IMR-90 (cell line): Measurements from ENCODE around the gene BAHD1. TPM values are rescaled to one million over a fixed set of nuclear protein-coding genes. Genes with fewer than 3 reads are reported as not detected.

Source experiments
- ATAC-seq: fragments of 200-7000 bp; cut with Tn5 transposase; 2 replicates; pipeline ENCODE4 v1.9.1; 2020; ENCODE audit warnings: low read depth, mild to moderate bottlenecking, moderate library complexity
- BruUV-seq: library from RNA; stranded (reverse); fragments of 400-500 nt; replicated peaks from 2 replicates; lab custom pipeline; 2021; lab: Mats Ljungman, UMichigan
- CTCF ChIA-PET: fragments of 300-600 bp; formaldehyde crosslinking; extraction: SDS; loops from one replicate; lab custom pipeline; 2021; ENCODE audit warnings: antibody characterized with exemption; lab: Yijun Ruan, JAX
- POLR2A ChIA-PET: fragments of 300-600 bp; sonication (Branson Sonifier 250); formaldehyde crosslinking; loops from one replicate; lab custom pipeline; 2022; ENCODE audit warnings: antibody characterized with exemption; ENCODE audit not compliant: unreplicated experiment; lab: Charles Lee
- DNase-seq: peaks from one replicate; pipeline ENCODE4 v3.0.0; 2013
- H2AFZ ChIP-seq: replicated peaks from 2 replicates; pipeline ENCODE3; 2013; ENCODE audit warnings: low read length, mild to moderate bottlenecking; ENCODE audit not compliant: poor library complexity
- H2AK5ac ChIP-seq: 2 replicates; pipeline ENCODE4 v1.6.1; 2013; ENCODE audit warnings: low read depth, low read length, inconsistent platforms
- H2AK9ac ChIP-seq: replicated peaks from 2 replicates; pipeline ENCODE3; 2013; ENCODE audit warnings: mild to moderate bottlenecking, low read depth, low read length, moderate library complexity; ENCODE audit not compliant: poor library complexity
- H2BK120ac ChIP-seq: 2 replicates; pipeline ENCODE4 v1.6.1; 2013; ENCODE audit warnings: low read depth, low read length, inconsistent platforms
- H2BK15ac ChIP-seq: 3 replicates; pipeline ENCODE4 v1.6.1; 2013; ENCODE audit warnings: low read depth, low read length, inconsistent platforms
- H2BK20ac ChIP-seq: 2 replicates; pipeline ENCODE4 v1.6.1; 2013; ENCODE audit warnings: low read depth, mild to moderate bottlenecking, inconsistent platforms, low read length, moderate library complexity
- H2BK5ac ChIP-seq: 2 replicates; pipeline ENCODE4 v1.6.1; 2013; ENCODE audit warnings: mild to moderate bottlenecking, low read depth, low read length, inconsistent platforms; ENCODE audit not compliant: poor library complexity, severe bottlenecking
- H3K14ac ChIP-seq: replicated peaks from 2 replicates; pipeline ENCODE4 v1.6.1; 2013; ENCODE audit warnings: low read depth, low read length, inconsistent platforms
- H3K18ac ChIP-seq: 2 replicates; pipeline ENCODE4 v1.6.1; 2013; ENCODE audit warnings: low read depth, low read length, control low read depth
- H3K23ac ChIP-seq: 2 replicates; pipeline ENCODE4 v1.6.1; 2013; ENCODE audit warnings: low read depth, low read length, inconsistent platforms
- H3K27ac ChIP-seq: 2 replicates; pipeline ENCODE4 v1.5.1; 2013; ENCODE audit warnings: mild to moderate bottlenecking, control low read depth, low read length; ENCODE audit not compliant: insufficient read depth
- H3K27me3 ChIP-seq: 2 replicates; pipeline ENCODE4 v1.6.1; 2013; ENCODE audit warnings: low read length; ENCODE audit not compliant: control insufficient read depth, insufficient read depth
- H3K36me3 ChIP-seq: 2 replicates; pipeline ENCODE4 v1.6.1; 2013; ENCODE audit warnings: low read length, mixed read lengths; ENCODE audit not compliant: control insufficient read depth, insufficient read depth
- H3K4ac ChIP-seq: 2 replicates; pipeline ENCODE4 v1.6.1; 2013; ENCODE audit warnings: low read depth, low read length, inconsistent platforms
- H3K4me1 ChIP-seq: 2 replicates; pipeline ENCODE4 v1.6.1; 2013; ENCODE audit warnings: low read length, mixed read lengths; ENCODE audit not compliant: control insufficient read depth, insufficient read depth
- H3K4me2 ChIP-seq: 2 replicates; pipeline ENCODE4 v1.6.1; 2013; ENCODE audit warnings: low read depth, mild to moderate bottlenecking, control low read depth, low read length, moderate library complexity
- H3K4me3 ChIP-seq: 2 replicates; pipeline ENCODE4 v1.5.1; 2013; ENCODE audit warnings: low read depth, mild to moderate bottlenecking, control low read depth, low read length, moderate library complexity; ENCODE audit not compliant: insufficient read depth
- H3K56ac ChIP-seq: 2 replicates; pipeline ENCODE4 v1.6.1; 2013; ENCODE audit warnings: low read length, inconsistent platforms; ENCODE audit not compliant: insufficient read depth; ENCODE audit errors: extremely low read depth
- H3K79me1 ChIP-seq, 2 experiments: 2 replicates each; pipeline ENCODE4 v1.6.1; 2013; ENCODE audit warnings: low read length in 2 of 2, inconsistent platforms in 1 of 2, low read depth in 1 of 2
- H3K9ac ChIP-seq: 2 replicates; pipeline ENCODE4 v1.6.1; 2013; ENCODE audit warnings: low read depth, low read length, control low read depth
- H3K9me1 ChIP-seq: 2 replicates; pipeline ENCODE4 v1.6.1; 2013; ENCODE audit warnings: low read length, inconsistent platforms; ENCODE audit not compliant: insufficient read depth
- H3K9me3 ChIP-seq: 2 replicates; pipeline ENCODE4 v1.6.1; 2013; ENCODE audit warnings: low read length; ENCODE audit not compliant: control insufficient read depth, insufficient read depth
- H4K20me1 ChIP-seq: 2 replicates; pipeline ENCODE4 v1.6.1; 2013; ENCODE audit warnings: low read length, inconsistent platforms; ENCODE audit not compliant: insufficient read depth
- H4K5ac ChIP-seq: 2 replicates; pipeline ENCODE4 v1.6.1; 2013; ENCODE audit warnings: mild to moderate bottlenecking, low read depth, low read length, control low read depth
- H4K8ac ChIP-seq, 2 experiments: 2 replicates each; pipeline ENCODE4 v1.6.1; 2013; ENCODE audit warnings: low read depth in 2 of 2, low read length in 2 of 2, control low read depth in 1 of 2, inconsistent platforms in 1 of 2
- H4K91ac ChIP-seq: 2 replicates; pipeline ENCODE4 v1.6.1; 2013; ENCODE audit warnings: low read depth, low read length, inconsistent platforms; ENCODE audit not compliant: insufficient read depth
- FOS ChIP-seq: fragments of 150-350 bp; IDR thresholded peaks from 2 replicates; pipeline ENCODE4 v1.6.1; 2016; ENCODE audit warnings: low read depth, low read length
- MAFK ChIP-seq: IDR thresholded peaks from 2 replicates; pipeline ENCODE4 v1.6.1; 2012; ENCODE audit warnings: low read depth, low read length, improper control_type of control experiment
- WGBS, 2 experiments: methylation state at CpG; one replicate each; pipeline versions ENCODE4 v1.1.5 to v1.1.7; 2013; ENCODE audit warnings: missing lambda C conversion rate in 2 of 2; ENCODE audit not compliant: insufficient read length in 1 of 2; ENCODE audit errors: extremely low coverage in 2 of 2; 5-methylcytosine and 5-hydroxymethylcytosine counted together
- dilution Hi-C: fragments of 300-500 bp; cut with HindIII; formaldehyde crosslinking; loops from one replicate; pipeline ENCODE4 v1.14.3; 2018; ENCODE audit warnings: low sequenced_read_pairs; ENCODE audit not compliant: unreplicated experiment
- in situ Hi-C: fragments of 300-500 bp; cut with MboI; formaldehyde crosslinking; loops from 3 replicates; pipeline ENCODE4 v1.14.3; 2019; ENCODE audit warnings: low sequenced_read_pairs, inconsistent platforms, mixed read lengths
- intact Hi-C: fragments of 100-400 bp; cut with micrococcal nuclease; formaldehyde crosslinking; loops from 2 replicates; pipeline ENCODE4 v1.10.0; 2022
- polyA plus RNA-seq, 3 experiments: library from polyadenylated mRNA; depleted of rRNA; stranded (reverse); fragments of >200 nt; gene quantifications; 2 replicates each; pipeline ENCODE4 v1.2.3, GENCODE V29; 2012; ENCODE audit warnings: low replicate concordance in 1 of 3
- total RNA-seq: library from RNA; depleted of rRNA; stranded (reverse); fragments of >200 nt; gene quantifications from 2 replicates; pipeline ENCODE4 v1.2.3, GENCODE V29; 2012

Gene BAHD1
- total and polyA plus RNA-seq, 2 of the 4 experiments (the other 2 are of a cell fraction) = 3.0 to 8.7 TPM

DNA sequence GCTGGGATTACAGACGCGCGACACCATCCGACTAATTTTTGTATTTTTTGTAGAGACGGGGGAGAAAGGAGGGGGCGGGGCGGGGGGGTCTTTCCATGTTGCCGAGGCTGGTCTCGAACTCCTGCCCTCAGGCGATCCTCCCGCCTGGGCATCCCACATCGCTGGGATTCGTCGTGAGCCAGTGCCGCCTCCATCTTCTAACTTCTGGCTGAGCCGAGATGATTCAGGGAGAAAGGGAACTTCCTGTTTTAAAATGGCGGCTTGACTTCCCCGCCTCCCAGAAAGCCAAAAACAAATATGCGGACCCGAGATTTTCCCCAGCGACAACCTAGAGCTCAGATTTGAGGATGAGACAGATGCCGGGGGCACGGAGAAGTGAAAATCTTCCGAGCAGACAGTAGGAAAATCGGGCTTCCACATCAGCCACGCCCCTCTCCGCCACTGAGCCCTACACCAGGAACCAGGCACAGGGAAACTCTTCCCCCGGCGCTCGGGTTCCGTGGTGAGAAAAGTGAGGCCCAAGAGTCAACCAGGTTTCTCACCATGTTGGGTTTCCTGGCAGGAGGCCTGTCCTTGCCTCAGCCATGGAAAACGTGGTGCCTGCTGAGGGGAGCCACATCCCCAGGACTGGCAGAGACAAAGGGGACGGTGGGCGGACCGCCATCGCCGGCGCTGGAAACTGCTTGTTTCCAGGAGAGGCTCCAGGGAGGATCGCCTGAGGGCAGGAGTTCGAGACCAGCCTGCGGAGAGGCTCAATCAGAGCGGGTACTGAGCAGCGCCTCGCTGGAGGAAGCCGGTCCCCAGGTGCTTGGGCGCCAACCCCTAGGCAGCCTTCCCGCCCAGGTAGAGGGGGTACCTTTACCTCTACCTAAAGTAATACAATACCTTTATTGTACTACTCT, 48.8 kb downstream of the BAHD1 start (continued):
- TF ChIP-seq FOS = no peak

DNA sequence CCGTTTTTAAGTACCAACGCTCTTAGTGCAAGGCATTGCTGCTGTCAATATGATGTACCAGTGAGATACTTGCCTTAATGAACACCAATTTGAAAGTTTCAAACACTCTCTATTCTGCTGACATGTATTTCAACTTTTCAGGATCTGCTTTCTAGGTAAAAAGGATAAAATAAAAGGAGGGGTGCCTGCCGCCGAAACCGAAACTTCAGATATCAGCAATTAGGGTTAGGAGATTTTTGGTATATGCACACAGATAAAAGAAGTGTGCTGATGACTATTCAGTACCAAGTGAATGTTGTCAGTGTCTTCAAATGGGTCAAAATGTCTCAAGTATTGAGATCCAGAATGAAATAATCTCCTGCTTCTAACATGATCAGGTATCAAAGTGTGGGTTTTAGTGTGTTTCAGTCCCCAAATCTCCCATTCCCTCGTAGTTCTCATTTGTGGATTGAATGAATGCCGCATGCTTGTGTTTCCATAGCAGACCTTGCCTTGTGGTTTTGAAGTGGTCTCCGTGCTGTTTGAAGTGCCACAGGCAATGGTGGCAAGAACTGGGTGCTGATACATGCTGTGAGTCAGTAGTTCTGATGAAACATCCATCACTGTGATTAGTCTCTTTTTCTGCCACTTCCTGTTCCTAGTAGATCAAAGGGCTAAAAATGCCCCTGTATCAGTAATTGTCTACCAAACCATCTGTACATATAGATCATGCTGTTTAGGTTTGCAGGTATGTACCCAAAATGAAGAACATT, 52.5 kb downstream of the BAHD1 start:
- no peak for TF ChIP-seq MAFK
- Histone ChIP-seq H3K36me3 (no peaks in the 10 kb centered on the region), H3K4me3 (no peak overlapping the region), H2BK20ac (no peak overlapping the region), H3K27me3 (peaks cover 51% of the 10 kb centered on the region), H3K4me2 (no peak overlapping the region), H3K9ac (no peak overlapping the region), H3K9me1 (peaks cover 6% of the 10 kb centered on the region), H3K27ac (no peak overlapping the region), H2AFZ (no peak overlapping the region), H3K14ac (no peak overlapping the region), H2AK9ac (no peak overlapping the region), H3K9me3 (no peaks in the 10 kb centered on the region), H2AK5ac (no peak overlapping the region), H2BK120ac (no peak overlapping the region), H4K20me1 (peaks cover 7% of the 10 kb centered on the region; the same call in 1 of the 2 replicates), H3K18ac (no peak overlapping the region), H4K91ac (no peak overlapping the region), H4K5ac (no peak overlapping the region), H3K56ac (no peak overlapping the region), H3K23ac (no peak overlapping the region), H2BK5ac (no peak overlapping the region), H4K8ac (no peak overlapping the region), H3K4me1 (no peaks in the 10 kb centered on the region), H3K4ac (no peak overlapping the region), H3K79me1 (no peaks in the 10 kb centered on the region), H2BK15ac (no peak overlapping the region)
- WGBS, 2 experiments = 86% methylated on average over 3 of the region's 8 CpGs; no CpG with 5 or more reads in 1 of the 2 experiments
- no peak for ATAC-seq
- dilution Hi-C loops = no loop called here
- no TSS peak for BruUV-seq
- DNase-seq = no peak
- ChIA-PET CTCF (no interaction called here), POLR2A (no interaction called here)
- in situ Hi-C loops = no loop called here
- intact Hi-C loops = no loop called here
